H1 (cell line): ENCODE data around the gene DOCK8. TPM values are rescaled to one million over a fixed set of nuclear protein-coding genes. Genes with fewer than 3 reads are reported as not detected.

Source experiments
- CTCF ChIA-PET: fragments of 300-600 bp; sonication (Branson Sonifier 250); formaldehyde crosslinking; loops from one replicate; lab custom pipeline; 2021; ENCODE audit not compliant: partially characterized antibody; lab: Charles Lee
- POLR2A ChIA-PET: fragments of 300-600 bp; sonication (Branson Sonifier 250); formaldehyde crosslinking; loops from one replicate; lab custom pipeline; 2021; ENCODE audit warnings: inconsistent platforms; ENCODE audit not compliant: partially characterized antibody; lab: Charles Lee
- DNase-seq, 2 experiments: peaks; one replicate each; pipeline versions ENCODE4 v3.0.0 to v3.0.0-alpha.2; 2010 to 2022; ENCODE audit warnings: low spot score in 2 of 2, low read depth in 1 of 2, mixed read lengths in 1 of 2
- FAIRE-seq: peaks from 2 replicates; lab custom pipeline; 2011; peaks lifted over from hg19 to GRCh38; lab: Jason Lieb, UNC
- H2AFZ ChIP-seq: 2 replicates; pipeline ENCODE4 v1.8.1; 2012; ENCODE audit warnings: low read length, inconsistent platforms
- H2AK5ac ChIP-seq: 2 replicates; pipeline ENCODE4 v1.6.1; 2013; ENCODE audit warnings: low read depth, low read length
- H2BK120ac ChIP-seq: replicated peaks from 2 replicates; pipeline ENCODE3; 2013; ENCODE audit warnings: low read depth, low read length, inconsistent platforms
- H2BK12ac ChIP-seq: 2 replicates; pipeline ENCODE4 v1.6.1; 2013; ENCODE audit warnings: low read depth, low read length
- H2BK15ac ChIP-seq: 2 replicates; pipeline ENCODE4 v1.6.1; 2013; ENCODE audit warnings: low read length
- H2BK20ac ChIP-seq: 2 replicates; pipeline ENCODE4 v1.6.1; 2013; ENCODE audit warnings: low read length
- H2BK5ac ChIP-seq: 2 replicates; pipeline ENCODE4 v1.6.1; 2013; ENCODE audit warnings: low read depth, low read length
- H3K14ac ChIP-seq: 2 replicates; pipeline ENCODE4 v1.6.1; 2013; ENCODE audit warnings: inconsistent platforms; ENCODE audit not compliant: insufficient read length
- H3K18ac ChIP-seq: 2 replicates; pipeline ENCODE4 v1.6.1; 2013; ENCODE audit warnings: low read length; ENCODE audit errors: extremely low read depth
- H3K23ac ChIP-seq: 2 replicates; pipeline ENCODE4 v1.6.1; 2013; ENCODE audit warnings: inconsistent platforms; ENCODE audit not compliant: insufficient read length
- H3K23me2 ChIP-seq: 2 replicates; pipeline ENCODE4 v1.6.1; 2013; ENCODE audit warnings: low read depth, low read length
- H3K27ac ChIP-seq: 2 replicates; pipeline ENCODE4 v1.6.1; 2011; ENCODE audit warnings: low read depth, low read length, inconsistent platforms
- H3K27me3 ChIP-seq, 4 experiments: replicated peaks in 1 of 4; 1 replicate in 1 of 4; 2 replicates in 3 of 4; pipeline versions ENCODE4 v1.6.1 to v1.8.1; 2011 to 2013; ENCODE audit warnings: low read length in 3 of 4, mild to moderate bottlenecking in 3 of 4, inconsistent platforms in 2 of 4, mixed read lengths in 2 of 4, moderate library complexity in 1 of 4; ENCODE audit not compliant: control insufficient read depth in 3 of 4, insufficient read depth in 3 of 4; ENCODE audit errors: extremely low read depth in 1 of 4
- H3K36me3 ChIP-seq, 4 experiments: 2 replicates each; pipeline versions ENCODE4 v1.6.1 to v1.8.1; 2011 to 2013; ENCODE audit warnings: mild to moderate bottlenecking in 4 of 4, low read length in 3 of 4, moderate library complexity in 2 of 4, control low read depth in 1 of 4, inconsistent platforms in 1 of 4; ENCODE audit not compliant: insufficient read depth in 4 of 4, control insufficient read depth in 2 of 4
- H3K4ac ChIP-seq: replicated peaks from 2 replicates; pipeline ENCODE3; 2013; ENCODE audit warnings: low read length, low read depth, mixed read lengths, inconsistent platforms; ENCODE audit not compliant: insufficient read length
- H3K4me1 ChIP-seq, 4 experiments: replicated peaks in 1 of 4; 1 replicate in 1 of 4; 2 replicates in 3 of 4; pipeline versions ENCODE4 v1.6.1 to v1.8.1; 2011 to 2013; ENCODE audit warnings: low read length in 3 of 4, inconsistent platforms in 2 of 4, mixed read lengths in 1 of 4; ENCODE audit not compliant: insufficient read depth in 4 of 4, control insufficient read depth in 3 of 4
- H3K4me2 ChIP-seq, 2 experiments: 2 replicates each; pipeline versions ENCODE4 v1.6.1 to v1.8.1; 2011 to 2013; ENCODE audit warnings: low read depth in 2 of 2, low read length in 2 of 2, control low read depth in 1 of 2, inconsistent platforms in 1 of 2, mild to moderate bottlenecking in 1 of 2; ENCODE audit not compliant: insufficient read depth in 1 of 2
- H3K4me3 ChIP-seq, 4 experiments: fragments of 200-600, 300-600 bp in 1 of 4; sonication (generic), shearing (Covaris generic), sonication (Bioruptor Twin) in 1 of 4; 2 replicates each; pipeline versions ENCODE4 v1.5.1 to v1.8.1; 2011 to 2016; ENCODE audit warnings: low read length in 4 of 4, low read depth in 3 of 4, control low read depth in 2 of 4, inconsistent platforms in 2 of 4, mild to moderate bottlenecking in 2 of 4, mixed read lengths in 1 of 4, moderate library complexity in 1 of 4; ENCODE audit not compliant: insufficient read depth in 2 of 4; ENCODE audit errors: extremely low read depth in 1 of 4
- H3K56ac ChIP-seq: replicated peaks from 2 replicates; pipeline ENCODE3; 2013; ENCODE audit warnings: low read depth, mild to moderate bottlenecking, mixed read lengths, low read length, inconsistent platforms; ENCODE audit not compliant: insufficient read length
- H3K79me1 ChIP-seq: 2 replicates; pipeline ENCODE4 v1.6.1; 2013; ENCODE audit warnings: low read depth, low read length, control low read depth
- H3K79me2 ChIP-seq, 2 experiments: 2 replicates each; pipeline versions ENCODE4 v1.6.1 to v1.8.1; 2012 to 2013; ENCODE audit warnings: low read length in 2 of 2, mild to moderate bottlenecking in 2 of 2, inconsistent platforms in 1 of 2; ENCODE audit not compliant: insufficient read depth in 2 of 2, control insufficient read depth in 1 of 2
- H3K9ac ChIP-seq, 4 experiments: replicated peaks in 1 of 4; 1 replicate in 1 of 4; 2 replicates in 3 of 4; pipeline versions ENCODE4 v1.6.1 to v1.8.1; 2011 to 2013; ENCODE audit warnings: low read depth in 3 of 4, low read length in 3 of 4, control low read depth in 2 of 4, mild to moderate bottlenecking in 2 of 4, moderate library complexity in 2 of 4, inconsistent platforms in 1 of 4; ENCODE audit errors: extremely low read depth in 1 of 4
- H3K9me3 ChIP-seq, 2 experiments: 2 replicates each; pipeline versions ENCODE4 v1.6.1 to v1.8.1; 2012 to 2013; ENCODE audit warnings: mild to moderate bottlenecking in 2 of 2, moderate library complexity in 2 of 2, control low read depth in 1 of 2, inconsistent platforms in 1 of 2, low read depth in 1 of 2, low read length in 1 of 2, mixed read lengths in 1 of 2; ENCODE audit not compliant: insufficient read depth in 2 of 2
- H4K20me1 ChIP-seq, 2 experiments: replicated peaks in 1 of 2; 2 replicates each; pipeline versions ENCODE3 to v1.8.1; 2011 to 2013; ENCODE audit warnings: inconsistent platforms in 2 of 2, low read length in 2 of 2, mild to moderate bottlenecking in 1 of 2; ENCODE audit not compliant: insufficient read depth in 2 of 2, control insufficient read depth in 1 of 2
- H4K5ac ChIP-seq: 2 replicates; pipeline ENCODE4 v1.6.1; 2013; ENCODE audit warnings: low read length, low read depth, mixed read lengths, inconsistent platforms; ENCODE audit not compliant: insufficient read length
- H4K8ac ChIP-seq: 2 replicates; pipeline ENCODE4 v1.8.0; 2013; ENCODE audit warnings: mild to moderate bottlenecking, moderate library complexity, low read length, inconsistent platforms; ENCODE audit not compliant: insufficient read depth; ENCODE audit errors: extremely low read depth
- H4K91ac ChIP-seq: replicated peaks from 2 replicates; pipeline ENCODE3; 2013; ENCODE audit warnings: low read length, mixed read lengths, inconsistent platforms; ENCODE audit not compliant: insufficient read length
- KDM5A ChIP-seq: fragments of 200-600 bp; IDR thresholded peaks from 2 replicates; pipeline ENCODE4 v1.7.1; 2012; ENCODE audit warnings: mild to moderate bottlenecking, low read length, inconsistent platforms, mixed read lengths
- SIRT6 ChIP-seq: IDR thresholded peaks from one replicate; pipeline ENCODE4 v1.7.1; 2012; ENCODE audit warnings: low read length, inconsistent platforms
- ZNF274 ChIP-seq: IDR thresholded peaks from 2 replicates; pipeline ENCODE4 v1.7.0; 2012; ENCODE audit warnings: low read length, borderline replicate concordance; ENCODE audit errors: extremely low read depth
- WGBS, 2 experiments: shearing (Covaris generic) in 1 of 2; methylation state at CpG; one replicate each; pipeline versions ENCODE4 v1.1.6 to v1.1.7; 2013 to 2015; ENCODE audit warnings: low lambda C conversion rate in 2 of 2, mixed read lengths in 2 of 2, inconsistent platforms in 1 of 2, low coverage in 1 of 2, missing lambda C conversion rate in 1 of 2; ENCODE audit not compliant: insufficient replicate concordance in 2 of 2, insufficient coverage in 1 of 2, insufficient read length in 1 of 2; ENCODE audit errors: extremely low coverage in 1 of 2, missing lambda C conversion rate in 1 of 2; 5-methylcytosine and 5-hydroxymethylcytosine counted together
- polyA plus RNA-seq, 7 experiments: library from polyadenylated mRNA; depleted of rRNA in 3 of 7; stranded (reverse) in 5 of 7; unstranded in 2 of 7; fragments of >200 nt in 5 of 7; fragments of 200-250 nt in 2 of 7; gene quantifications; 1 replicate in 5 of 7; 2 replicates in 1 of 7; 4 replicates in 1 of 7; pipeline versions ENCODE4 v1.2.1 to v1.2.3, GENCODE V29; 2011 to 2013; ENCODE audit warnings: missing spikeins in 2 of 7, mixed read lengths in 2 of 7
- total RNA-seq: library from RNA; stranded (reverse); fragmentation: NEBNext Ultra II Directional; extraction: Animal tissue kit (Norgen Biotek cat#: 25700); gene quantifications from 2 replicates; pipeline ENCODE4 v1.2.1, GENCODE V29; 2021

DOCK8 gene
- total and polyA plus RNA-seq, 2 of the 8 experiments (the other 6 are each of a cell fraction or from before 2014, with no cell fraction given) = 0.57 to 2.0 TPM

GRCh38 chr9:279674-280073 lies 65.0 kb downstream of the DOCK8 start:
- ChIA-PET POLR2A (no interaction called here), CTCF (interaction anchor here (0.6 to 1.4 kb wide), 2 partner anchors 13 to 1430 kb away, joined by 3 read pairs; no protein-coding TSS in a partner anchor)
- TF ChIP-seq ZNF274 = no peak
- TF ChIP-seq SIRT6 = no peak
- no peak for TF ChIP-seq KDM5A
- Histone ChIP-seq H3K79me1 (no peaks in the 10 kb centered on the region), H3K27ac (no peak overlapping the region), H3K56ac (no peak overlapping the region), H2AK5ac (no peak overlapping the region), H2BK120ac (no peak overlapping the region), H3K23me2 (no peaks in the 10 kb centered on the region), H3K14ac (no peak overlapping the region), H3K4ac (no peak overlapping the region), H4K91ac (no peak overlapping the region), H3K79me2 (no peaks in the 10 kb centered on the region), H3K4me2 (no peak overlapping the region), H2BK12ac (no peak overlapping the region), H4K8ac (no peak overlapping the region), H3K27me3 (no peaks in the 10 kb centered on the region), H2AFZ (no peak overlapping the region), H2BK5ac (no peak overlapping the region), H2BK20ac (no peak overlapping the region), H4K5ac (no peak overlapping the region), H3K9ac (no peak overlapping the region), H3K23ac (no peak overlapping the region), H3K4me1 (no peaks in the 10 kb centered on the region), H3K4me3 (no peak overlapping the region), H4K20me1 (no peaks in the 10 kb centered on the region), H2BK15ac (no peak overlapping the region), H3K9me3 (no peaks in the 10 kb centered on the region), H3K18ac (no peak overlapping the region), H3K36me3 (no peaks in the 10 kb centered on the region)
- DNase-seq = no peak
- WGBS, 2 experiments = 76% methylated on average over 4 of the region's 4 CpGs; no CpG with 5 or more reads in 1 of the 2 experiments
- no peak for FAIRE-seq
